Endothelial cell of umbilical vein (primary cell): Measurements from ENCODE around the gene DENND5A. TPM values are rescaled to one million over a fixed set of nuclear protein-coding genes. Genes with fewer than 3 reads are reported as not detected.

Experiments
- BruUV-seq: library from RNA; stranded (reverse); fragments of 400-500 nt; replicated peaks from 2 replicates; lab custom pipeline; 2021; lab: Mats Ljungman, UMichigan
- CTCF ChIA-PET: fragments of 300-600, 350-600 bp; sonication (Branson Sonifier 250); formaldehyde crosslinking; loops from one replicate; lab custom pipeline; 2021; ENCODE audit warnings: antibody characterized with exemption, inconsistent platforms; lab: Charles Lee
- POLR2A ChIA-PET: fragments of 300-600, 350-600 bp; sonication (Branson Sonifier 250); formaldehyde crosslinking; loops from one replicate; lab custom pipeline; 2021; ENCODE audit warnings: antibody characterized with exemption, inconsistent platforms; lab: Charles Lee
- DNase-seq: peaks from one replicate; pipeline ENCODE4 v3.0.0-alpha.2; 2011; ENCODE audit warnings: low read depth, low spot score
- FAIRE-seq: peaks from 2 replicates; lab custom pipeline; 2011; peaks lifted over from hg19 to GRCh38; lab: Jason Lieb, UNC
- H2AFZ ChIP-seq: 2 replicates; pipeline ENCODE4 v1.6.0; 2012; ENCODE audit warnings: low read depth, low read length, control low read depth, inconsistent platforms
- H3K27ac ChIP-seq: 2 replicates; pipeline ENCODE4 v1.5.1; 2011; ENCODE audit warnings: low read depth, mild to moderate bottlenecking, control low read depth, low read length, moderate library complexity; ENCODE audit not compliant: insufficient read depth
- H3K27me3 ChIP-seq, 2 experiments: 2 replicates each; pipeline versions ENCODE4 v1.6.0 to v1.6.1; 2011; ENCODE audit warnings: low read length in 2 of 2, mixed read lengths in 1 of 2; ENCODE audit not compliant: control insufficient read depth in 2 of 2, insufficient read depth in 2 of 2
- H3K36me3 ChIP-seq, 2 experiments: 2 replicates in 1 of 2; 3 replicates in 1 of 2; pipeline ENCODE4 v1.5.1; 2011; ENCODE audit warnings: low read length in 2 of 2, mild to moderate bottlenecking in 1 of 2, moderate library complexity in 1 of 2; ENCODE audit not compliant: control insufficient read depth in 2 of 2, insufficient read depth in 2 of 2; ENCODE audit errors: extremely low read depth in 1 of 2
- H3K4me1 ChIP-seq: 3 replicates; pipeline ENCODE4 v1.5.1; 2011; ENCODE audit warnings: mild to moderate bottlenecking, low read length; ENCODE audit not compliant: control insufficient read depth, insufficient read depth; ENCODE audit errors: extremely low read depth
- H3K4me2 ChIP-seq: 2 replicates; pipeline ENCODE4 v1.6.1; 2011; ENCODE audit warnings: low read length, control low read depth, mixed read lengths; ENCODE audit not compliant: insufficient read depth
- H3K4me3 ChIP-seq, 3 experiments: fragments of 200-600 bp in 1 of 3; sonication (generic), shearing (Covaris generic) in 1 of 3; replicated peaks in 1 of 3; 2 replicates each; pipeline ENCODE4 v1.5.1; 2011 to 2016; ENCODE audit warnings: control low read depth in 3 of 3, low read length in 3 of 3, mild to moderate bottlenecking in 2 of 3, inconsistent platforms in 1 of 3, low read depth in 1 of 3, moderate library complexity in 1 of 3; ENCODE audit not compliant: insufficient read depth in 1 of 3
- H3K79me2 ChIP-seq: 2 replicates; pipeline ENCODE4 v1.6.0; 2012; ENCODE audit warnings: low read length, inconsistent platforms; ENCODE audit not compliant: control insufficient read depth, insufficient read depth
- H3K9ac ChIP-seq: replicated peaks from 2 replicates; pipeline ENCODE3; 2011; ENCODE audit warnings: low read length, control low read depth; ENCODE audit not compliant: insufficient read depth; ENCODE audit errors: extremely low read depth
- H3K9me1 ChIP-seq: replicated peaks from 3 replicates; pipeline ENCODE4 v1.6.0; 2011; ENCODE audit warnings: mild to moderate bottlenecking, low read length; ENCODE audit not compliant: control insufficient read depth, insufficient read depth; ENCODE audit errors: extremely low read depth
- H3K9me3 ChIP-seq: replicated peaks from 2 replicates; pipeline ENCODE4 v1.5.1; 2012; ENCODE audit warnings: low read length, inconsistent platforms; ENCODE audit not compliant: control insufficient read depth, insufficient read depth
- H4K20me1 ChIP-seq: replicated peaks from 2 replicates; pipeline ENCODE3; 2011; ENCODE audit warnings: mild to moderate bottlenecking, low read length; ENCODE audit not compliant: control insufficient read depth, insufficient read depth; ENCODE audit errors: extremely low read depth
- CTCF ChIP-seq, 2 donors: IDR thresholded peaks; 1 replicate in 1 of 2; 2 replicates in 1 of 2; pipeline ENCODE4 v1.5.1; 2011; ENCODE audit warnings: low read length in 2 of 2, mild to moderate bottlenecking in 2 of 2, moderate library complexity in 2 of 2, control low read depth in 1 of 2, inconsistent platforms in 1 of 2, low read depth in 1 of 2; ENCODE audit not compliant: insufficient read depth in 1 of 2; ENCODE audit errors: extremely low read depth in 1 of 2
- EZH2 ChIP-seq: IDR thresholded peaks from 2 replicates; pipeline ENCODE4 v1.6.1; 2012; ENCODE audit warnings: borderline replicate concordance, low read depth, mild to moderate bottlenecking, moderate library complexity, low read length, inconsistent platforms; ENCODE audit not compliant: severe bottlenecking
- FOS ChIP-seq: IDR thresholded peaks from 2 replicates; pipeline ENCODE4 v1.6.1; 2011; ENCODE audit warnings: mild to moderate bottlenecking, low read length, moderate library complexity, borderline replicate concordance; ENCODE audit not compliant: insufficient read depth
- GATA2 ChIP-seq: IDR thresholded peaks from 2 replicates; pipeline ENCODE4 v1.7.0; 2011; ENCODE audit warnings: low read depth, mild to moderate bottlenecking, moderate library complexity, mixed read lengths, low read length; ENCODE audit not compliant: insufficient read length, insufficient read depth
- JUN ChIP-seq: IDR thresholded peaks from 2 replicates; pipeline ENCODE4 v1.6.1; 2011; ENCODE audit warnings: borderline replicate concordance, low read depth; ENCODE audit not compliant: insufficient read length, insufficient read depth
- POLR2A ChIP-seq: IDR thresholded peaks from 2 replicates; pipeline ENCODE4 v1.6.1; 2012; ENCODE audit warnings: low read depth, mild to moderate bottlenecking, control low read depth, low read length
- POLR2AphosphoS5 ChIP-seq: IDR thresholded peaks from 2 replicates; pipeline ENCODE4 v1.6.1; 2012; ENCODE audit warnings: low read depth, mild to moderate bottlenecking, control low read depth, low read length, moderate library complexity; ENCODE audit not compliant: insufficient read depth
- dilution Hi-C: fragments of 300-500 bp; cut with MboI; formaldehyde crosslinking; loops from one replicate; pipeline ENCODE4 v1.15.0; 2019; ENCODE audit warnings: low sequenced_read_pairs; ENCODE audit not compliant: extremely low pct_ligation_motif_present
- intact Hi-C: fragments of 100-400 bp; cut with micrococcal nuclease; formaldehyde crosslinking; loops from one replicate; pipeline ENCODE4 v1.10.0; 2022
- polyA plus RNA-seq, 4 experiments: library from polyadenylated mRNA; depleted of rRNA in 3 of 4; stranded (reverse) in 3 of 4; unstranded in 1 of 4; fragments of >200 nt; gene quantifications; 2 replicates each; pipeline versions ENCODE4 v1.2.1 to v1.2.3, GENCODE V29; 2011 to 2012; ENCODE audit warnings: missing spikeins in 1 of 4
- total RNA-seq: library from RNA; stranded (reverse); gene quantifications from 2 replicates; pipeline ENCODE4 v1.2.3, GENCODE V29; 2021
- TF ChIP-seq, protein P1 (sequence below): IDR thresholded peaks from 2 replicates; pipeline ENCODE4 v1.6.1; 2011; ENCODE audit not compliant: insufficient read depth, insufficient read length

DENND5A gene
- total and polyA plus RNA-seq, 2 donors (not counting 3 experiments of a cell fraction or from before 2014, with no cell fraction given): 116 to 220 TPM

DNA sequence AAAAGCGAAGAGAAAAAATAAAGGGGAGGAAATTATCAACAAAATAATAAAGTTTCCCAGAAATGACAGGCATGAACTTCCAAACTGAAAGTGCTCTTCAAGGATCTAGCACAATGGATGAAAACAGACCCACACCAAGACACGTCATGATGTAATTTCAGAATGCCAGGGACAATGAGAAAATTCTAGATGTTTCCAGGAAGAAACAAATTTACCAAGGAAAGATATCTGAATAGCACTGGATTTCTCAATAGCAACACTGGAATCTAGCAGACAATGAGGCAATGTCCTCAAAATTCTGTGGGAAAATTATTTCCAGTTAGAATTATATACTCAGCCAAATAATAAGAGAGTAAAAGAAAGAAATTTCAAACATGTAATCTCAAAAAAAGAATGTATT lies 46.0 kb downstream of the DENND5A start:
- no peak overlapping the region for H3K27ac ChIP-seq
- H3K27me3 ChIP-seq: no peaks in the 10 kb centered on the region
- peaks cover 9% of the 10 kb centered on the region for H4K20me1 ChIP-seq
- peaks cover 86% of the 10 kb centered on the region for H3K79me2 ChIP-seq
- no peaks in the 10 kb centered on the region for H3K9me1 ChIP-seq
- peak; percentile 36 for DNase-seq
- peaks cover 3% of the 10 kb centered on the region for H3K4me1 ChIP-seq
- H3K36me3 ChIP-seq: no peaks in the 10 kb centered on the region
- no peak overlapping the region for H3K9ac ChIP-seq
- CTCF ChIA-PET: interaction anchor here (0.9 kb wide), 1 partner anchor 20 kb away, joined by 3 read pairs; no protein-coding TSS in a partner anchor
- TF ChIP-seq, protein P1, sequence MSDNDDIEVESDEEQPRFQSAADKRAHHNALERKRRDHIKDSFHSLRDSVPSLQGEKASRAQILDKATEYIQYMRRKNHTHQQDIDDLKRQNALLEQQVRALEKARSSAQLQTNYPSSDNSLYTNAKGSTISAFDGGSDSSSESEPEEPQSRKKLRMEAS: no peak
- TF ChIP-seq GATA2 (no peak), FOS (no peak), EZH2 (no peak), JUN (no peak), POLR2AphosphoS5 (no peak), CTCF (IDR thresholded peaks at IDR 0.05; ENCODE audit: extremely low read depth in 1 of 2, insufficient read depth in 1 of 2, low read depth in 1 of 2, low read length in 2 of 2) (no peak), POLR2A (no peak)
- no peak overlapping the region for H2AFZ ChIP-seq
- intact Hi-C loops: no loop called here
- BruUV-seq: no TSS peak
- H3K4me2 ChIP-seq: no peak overlapping the region
- dilution Hi-C loops: no loop called here
- H3K9me3 ChIP-seq: no peaks in the 10 kb centered on the region
- POLR2A ChIA-PET: no interaction called here
- no peak overlapping the region for H3K4me3 ChIP-seq
- FAIRE-seq: peak; percentile 8
